Hematopoietic multipotent progenitor cell treated with erythropoietin and hydrocortisone succinate and interleukin-3 and kit ligand, for 15 days (in vitro differentiated cells): ENCODE results near the gene SETX.

Experiments
- DNase-seq: peaks from one replicate; pipeline ENCODE4 v3.0.0-alpha.2; 2015; ENCODE audit warnings: low spot score

The SETX gene

GRCh38 chr9:132240841-132241482, 113.8 kb downstream of the SETX start:
- DNase-seq = peak; percentile 87

DNA sequence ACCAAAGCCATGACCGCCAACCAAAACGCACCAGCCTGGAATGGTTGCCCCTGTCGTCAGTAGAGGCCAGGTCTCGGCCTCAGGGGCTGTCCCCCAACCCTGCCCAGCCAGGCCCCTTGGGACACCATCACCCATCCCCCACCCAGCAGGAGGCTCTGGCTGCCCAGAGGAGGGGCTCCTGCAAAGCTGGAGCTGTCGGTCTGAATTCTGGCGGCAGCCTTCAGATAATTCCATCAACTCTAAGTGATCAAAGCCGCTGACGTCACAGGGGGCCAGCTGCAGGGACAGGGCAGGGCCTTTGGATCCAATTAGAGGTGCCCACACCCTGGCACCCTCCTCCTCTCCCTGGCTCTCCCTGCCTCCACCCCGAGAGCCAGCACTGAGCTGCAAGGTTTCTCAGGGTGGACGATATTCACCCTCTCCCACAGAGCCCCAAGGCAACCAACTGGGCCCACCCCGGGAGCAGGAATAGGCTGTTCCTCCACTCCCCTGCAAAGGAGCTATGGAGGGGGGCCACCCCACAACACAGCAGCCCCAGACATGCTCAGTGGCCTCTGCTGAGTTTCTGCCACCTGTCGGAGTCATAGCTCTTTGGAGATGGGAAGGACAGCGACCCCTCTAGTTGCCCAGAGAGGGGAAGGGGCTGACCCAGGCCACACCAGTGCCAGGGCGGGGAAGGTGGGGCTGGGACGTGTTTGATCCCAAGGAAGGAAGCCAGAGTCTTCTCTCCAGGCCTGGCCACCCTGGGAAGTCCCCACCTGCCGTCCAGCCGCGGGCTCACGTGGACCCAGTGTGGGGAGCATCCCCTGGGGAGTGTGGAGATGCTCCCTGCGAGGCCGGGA, 114.6 kb downstream of the SETX start:
- DNase-seq = no peak

DNA sequence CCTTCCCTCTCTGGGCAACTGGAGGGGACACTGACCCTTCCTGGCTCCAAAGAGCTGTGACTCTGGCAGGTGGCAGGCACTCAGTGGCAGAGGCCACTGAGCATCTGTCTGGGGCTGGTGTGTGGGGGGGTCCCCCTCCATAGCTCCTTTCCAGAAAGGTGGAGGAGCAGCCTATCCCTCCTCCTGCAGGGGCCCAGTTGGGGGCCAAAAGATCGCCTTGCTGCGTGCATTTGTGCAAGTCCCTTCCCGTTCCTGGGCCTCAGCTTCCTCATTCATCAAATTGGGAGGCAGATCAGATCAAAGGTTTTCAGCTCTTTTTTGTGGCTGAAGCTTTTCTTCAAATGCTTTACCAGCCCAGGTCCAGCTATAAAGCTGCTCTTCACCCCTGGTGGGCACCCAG, 115.3 kb downstream of the SETX start:
- no peak for DNase-seq

DNA sequence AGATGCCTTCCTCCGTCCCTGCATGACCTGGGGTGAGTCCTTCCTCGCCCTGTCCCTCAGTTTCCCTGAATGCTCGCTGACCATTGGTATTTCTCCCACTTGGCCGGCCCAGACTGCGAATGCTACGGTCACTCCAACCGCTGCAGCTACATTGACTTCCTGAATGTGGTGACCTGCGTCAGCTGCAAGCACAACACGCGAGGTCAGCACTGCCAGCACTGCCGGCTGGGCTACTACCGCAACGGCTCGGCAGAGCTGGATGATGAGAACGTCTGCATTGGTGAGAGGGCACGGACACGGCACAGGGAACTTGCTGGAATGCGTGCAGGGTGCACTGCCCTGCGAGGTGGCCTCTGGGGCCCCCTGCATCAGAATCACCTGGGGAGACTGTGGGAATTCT, 115.8 kb downstream of the SETX start:
- DNase-seq = no peak

DNA sequence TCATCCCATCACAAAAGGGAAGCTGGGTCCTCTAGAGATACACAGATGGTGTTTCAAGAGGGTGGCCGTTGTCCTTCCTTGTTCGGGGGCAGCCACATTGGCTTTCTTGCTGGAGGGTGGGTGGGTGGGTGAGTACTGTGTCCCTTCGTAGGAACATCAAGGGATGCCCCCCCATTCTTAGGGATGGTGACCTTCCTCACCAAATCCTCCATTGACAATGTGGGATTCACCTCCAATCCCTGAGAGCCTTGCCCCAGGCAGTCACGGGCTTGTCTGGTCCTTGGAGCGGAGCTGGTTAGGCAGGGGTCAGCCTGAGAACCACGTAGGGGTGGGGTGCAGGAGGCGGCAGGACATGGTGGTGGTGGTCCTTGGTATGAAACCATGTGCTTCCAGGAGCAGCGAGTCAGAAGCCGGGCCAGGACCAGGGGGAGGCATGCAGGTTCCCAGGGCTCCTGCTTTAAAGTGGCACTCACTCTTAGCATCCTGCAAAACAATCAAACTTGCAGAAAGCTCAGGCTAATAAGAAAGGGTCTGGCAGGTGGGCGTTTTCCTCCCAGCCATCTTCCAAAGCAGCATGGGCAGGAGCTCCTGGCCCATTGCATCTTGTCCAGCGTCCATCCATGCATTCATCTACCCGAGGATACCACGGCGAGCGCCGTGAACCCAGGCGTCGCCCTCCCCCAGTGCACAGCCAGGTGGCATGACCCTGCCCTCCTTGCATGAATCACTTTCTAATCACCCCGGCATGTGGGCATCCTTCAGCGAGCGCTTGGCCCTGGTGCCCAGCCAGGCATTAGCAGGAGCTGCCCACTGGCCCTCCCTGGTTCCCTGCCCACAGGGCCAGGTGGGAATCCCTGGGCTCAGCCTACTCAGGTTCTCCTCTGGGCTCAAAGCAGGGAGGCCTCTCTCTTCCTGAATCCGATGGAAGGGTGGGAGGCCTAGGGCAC, 116.5 kb downstream of the SETX start:
- no peak for DNase-seq

DNA sequence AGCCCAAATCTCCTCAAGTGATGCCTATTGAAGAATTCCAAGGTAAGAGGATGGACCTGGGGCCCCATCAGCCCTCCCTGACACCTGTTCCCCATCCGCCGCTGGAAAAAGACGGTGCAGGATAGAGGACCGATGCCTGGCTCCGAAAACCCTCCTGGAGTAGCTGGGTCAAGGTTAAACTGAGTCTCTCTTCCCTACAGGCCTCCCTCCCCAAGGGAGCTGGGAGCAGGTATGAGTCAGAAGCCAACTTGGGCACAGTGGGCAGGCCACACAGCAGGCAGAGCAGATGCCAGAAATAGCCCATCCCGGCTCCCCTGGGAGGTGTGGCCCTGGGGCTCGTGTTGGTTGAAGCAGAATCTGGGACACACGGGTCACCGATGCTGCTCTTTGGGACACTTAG, 117.3 kb downstream of the SETX start:
- no peak for DNase-seq

DNA sequence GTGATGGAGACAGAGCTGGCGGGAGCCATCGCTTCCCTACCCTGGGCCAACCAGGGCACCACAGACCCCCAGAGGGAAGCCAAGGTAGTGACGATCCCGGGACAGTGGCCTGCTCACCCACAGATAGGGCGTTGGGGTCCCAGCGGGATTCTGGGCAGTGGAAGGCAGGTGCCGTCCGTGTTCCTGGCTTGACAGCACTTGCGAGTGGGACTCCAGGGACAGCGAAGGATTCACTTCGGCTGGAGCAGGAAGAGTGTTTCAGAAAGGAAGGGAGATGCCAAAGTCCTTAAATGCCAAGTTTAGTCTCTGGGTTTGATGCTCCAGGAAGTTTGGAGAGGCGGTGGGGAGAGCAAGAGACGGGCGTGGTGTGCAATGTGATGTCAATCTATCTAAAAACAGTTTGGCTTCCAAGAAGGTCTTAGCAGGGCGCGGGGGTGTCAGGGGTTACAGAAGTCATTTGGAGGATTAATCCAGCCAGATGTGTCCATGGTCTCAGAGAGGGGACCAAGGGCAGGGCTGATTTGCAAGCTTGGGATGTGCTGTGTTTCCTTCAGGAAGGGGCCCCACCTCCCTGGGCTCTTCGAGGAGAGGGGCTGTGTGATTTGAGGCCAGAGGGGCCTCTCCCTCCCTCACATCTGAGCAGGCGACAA, 118.0 kb downstream of the SETX start:
- DNase-seq = no peak

- DNase-seq = peak; percentile 64
Measured at GRCh38 chr9:132235894-132236661, 118.7 kb downstream of the SETX start.

- no peak for DNase-seq
Measured at GRCh38 chr9:132235125-132235524, 119.7 kb downstream of the SETX start.

DNA sequence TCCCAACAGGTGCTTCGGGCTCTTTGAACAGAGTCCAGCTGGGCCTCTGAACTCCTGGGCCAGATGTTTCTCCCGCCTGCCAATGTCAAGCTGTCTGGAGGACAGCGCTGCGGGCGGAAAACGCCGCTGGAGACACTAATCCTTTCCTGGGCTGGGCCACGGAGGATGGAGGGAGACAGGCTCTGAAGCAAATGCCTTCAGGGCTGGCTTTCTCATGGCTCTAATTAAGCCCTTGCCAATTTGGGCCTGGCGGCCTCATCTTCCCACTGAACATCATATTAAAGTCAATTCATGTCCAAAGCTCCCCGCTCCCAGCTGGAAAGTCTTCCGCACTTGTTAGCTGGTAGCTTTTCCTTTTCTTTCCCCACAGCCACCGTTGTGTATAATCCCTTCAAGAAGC, 120.3 kb downstream of the SETX start:
- no peak for DNase-seq

DNA sequence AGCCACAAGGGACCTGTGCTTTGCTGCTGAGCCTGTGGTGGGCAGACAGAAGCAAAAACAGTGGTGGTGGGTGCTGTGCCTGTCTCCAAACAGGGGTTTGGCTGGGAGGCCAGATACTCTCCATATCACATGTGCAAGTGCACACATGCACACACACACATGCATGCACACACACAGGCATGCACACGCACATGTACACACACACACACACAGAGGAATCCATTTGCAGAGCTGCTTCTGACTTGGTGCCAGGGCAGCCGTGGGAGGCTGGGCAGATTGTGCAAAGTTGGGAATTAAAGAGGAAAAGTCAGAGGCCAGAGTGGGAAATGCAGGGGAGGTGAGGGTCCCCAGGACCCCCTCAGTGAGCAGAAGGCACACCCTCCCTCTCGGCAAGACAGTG, 121.6 kb downstream of the SETX start:
- DNase-seq = no peak

GRCh38 chr9:132232522-132232921, 122.3 kb downstream of the SETX start:
- no peak for DNase-seq

- DNase-seq = no peak
Measured at GRCh38 chr9:132231019-132231701, 123.6 kb downstream of the SETX start.

GRCh38 chr9:132230605-132231004, 124.2 kb downstream of the SETX start:
- no peak for DNase-seq

GRCh38 chr9:132228062-132228461, 126.7 kb downstream of the SETX start:
- no peak for DNase-seq

DNA sequence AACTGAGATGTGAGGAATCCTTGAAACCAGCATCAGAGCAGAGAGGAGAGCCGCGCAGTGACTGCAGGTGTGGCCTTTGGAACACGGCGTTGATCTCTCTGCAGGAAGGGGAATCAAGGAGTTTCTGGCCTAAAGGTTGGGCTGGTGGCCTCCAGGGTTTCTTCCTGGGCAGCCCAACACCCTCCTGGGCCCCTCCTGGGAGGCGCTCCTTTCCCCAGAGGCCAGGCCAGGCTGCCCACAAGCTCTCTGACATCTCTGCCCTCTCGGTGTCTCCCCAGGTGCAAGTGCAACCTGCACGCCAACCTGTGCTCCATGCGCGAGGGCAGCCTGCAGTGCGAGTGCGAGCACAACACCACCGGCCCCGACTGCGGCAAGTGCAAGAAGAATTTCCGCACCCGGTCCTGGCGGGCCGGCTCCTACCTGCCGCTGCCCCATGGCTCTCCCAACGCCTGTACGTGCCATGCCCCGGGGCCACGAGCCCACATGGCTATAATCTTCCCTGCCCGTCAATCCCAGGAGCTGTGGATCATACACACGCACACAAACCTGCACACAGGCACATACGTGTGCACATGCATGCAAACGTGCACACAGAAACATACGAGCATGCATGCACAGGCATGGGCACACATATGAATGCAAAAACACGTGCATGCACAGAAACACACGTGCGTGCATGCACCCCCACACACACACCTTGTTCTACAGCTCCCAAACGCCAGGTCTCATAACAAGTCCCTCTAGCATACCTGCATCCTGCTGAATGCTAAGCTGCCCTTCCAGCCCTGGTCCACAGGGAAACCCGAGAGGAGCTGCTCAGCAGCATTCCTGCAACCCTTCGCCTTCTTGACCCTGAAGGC, 128.0 kb downstream of the SETX start:
- DNase-seq = no peak

DNA sequence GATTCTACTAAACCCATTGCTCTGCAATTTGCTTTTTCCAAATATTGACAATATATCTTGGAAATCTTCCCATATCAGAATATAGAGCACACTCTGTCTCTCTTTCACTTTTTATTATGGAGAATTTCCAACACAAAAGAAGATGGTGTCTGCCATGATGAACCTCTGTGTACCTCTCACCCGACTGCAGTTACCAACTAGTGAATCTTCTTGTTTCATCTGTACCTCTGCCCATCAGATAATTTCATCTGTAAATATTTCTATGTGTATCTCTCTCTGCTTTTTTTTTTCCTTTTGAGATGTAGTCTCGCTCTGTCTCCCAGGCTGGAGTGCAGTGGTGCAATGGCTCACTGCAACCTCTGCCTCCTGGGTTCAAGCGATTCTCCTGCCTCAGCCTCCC, 130.1 kb downstream of the SETX start:
- no peak for DNase-seq

DNA sequence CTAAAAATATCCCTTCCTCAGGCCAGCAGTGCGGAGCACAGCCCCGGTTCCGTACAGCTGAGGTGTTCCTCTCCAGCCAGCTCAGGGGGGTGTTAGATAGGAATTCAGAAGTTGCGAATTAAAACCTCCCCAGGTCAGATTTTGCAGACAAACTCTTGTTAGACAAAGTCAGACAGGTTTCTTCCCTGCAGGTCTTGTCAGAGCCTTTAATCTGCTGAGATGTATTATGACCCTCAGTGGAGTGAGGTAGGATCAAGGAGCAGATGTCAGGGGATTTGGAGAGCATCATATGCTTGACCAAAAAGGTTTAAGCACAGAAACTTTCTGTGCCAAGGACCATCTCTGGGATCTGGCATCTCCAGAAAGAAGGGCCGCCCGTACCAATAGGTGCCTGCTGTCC, 132.8 kb downstream of the SETX start:
- no peak for DNase-seq

DNA sequence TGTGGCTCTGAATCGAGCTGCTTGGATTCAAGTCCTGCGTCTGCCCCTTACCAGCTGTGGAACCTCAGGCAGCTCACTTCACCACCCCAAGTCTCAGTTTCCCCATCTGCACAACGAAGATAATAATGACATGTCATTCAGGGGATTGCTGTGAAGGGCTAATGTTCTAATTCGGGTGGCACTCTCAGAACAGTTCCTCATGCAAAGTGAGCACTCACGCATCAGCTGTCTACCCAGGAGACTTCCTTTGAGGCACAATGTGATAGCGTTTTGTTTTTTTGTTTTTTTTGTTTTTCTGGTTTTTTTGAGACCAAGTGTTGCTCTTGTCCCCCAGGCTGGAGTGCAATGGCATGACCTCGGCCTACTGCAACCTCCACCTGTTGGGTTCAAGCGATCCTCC, 136.6 kb downstream of the SETX start:
- no peak for DNase-seq
